ENCODE measurements around the gene MBOAT1. TPM values are rescaled to one million over a fixed set of nuclear protein-coding genes. Genes with fewer than 3 reads are reported as not detected.
"Not testable (repeated sequence)": the region's sequence is repeated elsewhere in the genome, so short reads cannot be mapped to it uniquely, and the experiment has no call there.

Gene MBOAT1
- total and polyA plus RNA-seq, 12 donors = 1.5 to 7.9 (median 3.8) TPM

- Histone ChIP-seq H3K9me3 (peaks cover 0 to 16% (median 0%) of the 10 kb centered on the region in 11 donors), H3K27ac (peak overlapping the region in 2 of 10 donors; percentile 22 to 58), H3K4me3 (no peak overlapping the region), H3K4me1 (peaks cover 0 to 30% (median 14%) of the 10 kb centered on the region in 9 donors), H3K27me3 (no peaks in the 10 kb centered on the region), H3K36me3 (peaks cover 0 to 12% (median 0%) of the 10 kb centered on the region in 9 donors)
- 98 to 100% methylated on average over 2 of the region's 2 CpGs for WGBS, 2 donors
- DNase-seq (no peak), ATAC-seq (no peak)
- intact Hi-C loops (cut with DNase I) = loop anchor here in 1 of 10 donors (2.0 kb wide), 1 partner anchor 29 kb away; no protein-coding TSS in a partner anchor
- no peak for TF ChIP-seq CTCF (IDR thresholded peaks at IDR 0.05)
These were observed 30.2 kb downstream of the MBOAT1 start for GRCh38 chr6:20182069-20182468.

- intact Hi-C loops (cut with DNase I) = no loop called here
- peak; percentile 63 to 90 (median 74) for ATAC-seq
- Histone ChIP-seq H3K4me3 (no peak overlapping the region), H3K36me3 (peaks cover 0 to 1% (median 0%) of the 10 kb centered on the region in 9 donors), H3K4me1 (peaks cover 0 to 30% (median 14%) of the 10 kb centered on the region in 9 donors), H3K27ac (peak overlapping the region in 6 of 10 donors; percentile 12 to 61 (median 45)), H3K27me3 (no peaks in the 10 kb centered on the region), H3K9me3 (peaks cover 0 to 16% (median 0%) of the 10 kb centered on the region in 11 donors)
- peak in 1 of 2 donors; percentile 20 for DNase-seq
- 66 to 74% methylated on average over 3 of the region's 3 CpGs for WGBS, 2 donors
- TF ChIP-seq CTCF (IDR thresholded peaks at IDR 0.05) = no peak
These were observed 31.3 kb downstream of the MBOAT1 start for GRCh38 chr6:20180935-20181334.

- not testable (repeated sequence) for DNase-seq, H3K36me3 ChIP-seq, ATAC-seq, H3K27ac ChIP-seq, H3K27me3 ChIP-seq, H3K4me3 ChIP-seq
- intact Hi-C loops (cut with DNase I) = loop anchor here in 1 of 10 donors (5.0 kb wide), 1 partner anchor 33 kb away; the partner anchor contains the start of gene MBOAT1
- Histone ChIP-seq H3K4me1 (peaks cover 0 to 32% (median 14%) of the 10 kb centered on the region in 9 donors), H3K9me3 (peaks cover 0 to 16% (median 0%) of the 10 kb centered on the region in 11 donors)
- 92 to 95% methylated on average over 4 of the region's 4 CpGs for WGBS, 2 donors
These were observed 32.8 kb downstream of the MBOAT1 start for GRCh38 chr6:20179287-20180045.

- no peaks in the 10 kb centered on the region for H3K27me3 ChIP-seq
- intact Hi-C loops (cut with DNase I) = loop anchor here in 1 of 10 donors (5.0 kb wide), 1 partner anchor 34 kb away; the partner anchor contains the start of gene MBOAT1
- ATAC-seq = no peak
- no peak overlapping the region for H3K4me3 ChIP-seq
- no peak for TF ChIP-seq CTCF (IDR thresholded peaks at IDR 0.05)
- peaks cover 0 to 16% (median 0%) of the 10 kb centered on the region in 11 donors for H3K9me3 ChIP-seq
- DNase-seq = no peak
- no peaks in the 10 kb centered on the region for H3K36me3 ChIP-seq
- no peak overlapping the region for H3K27ac ChIP-seq
- 66 to 75% methylated on average over 2 of the region's 2 CpGs for WGBS, 2 donors
- peaks cover 0 to 43% (median 11%) of the 10 kb centered on the region in 9 donors for H3K4me1 ChIP-seq
These were observed 33.9 kb downstream of the MBOAT1 start for GRCh38 chr6:20178327-20178726.

Measured in heart right ventricle (tissue), 16 donors.